ENCODE measurements around the gene TRIM27.

The TRIM27 gene

DNA sequence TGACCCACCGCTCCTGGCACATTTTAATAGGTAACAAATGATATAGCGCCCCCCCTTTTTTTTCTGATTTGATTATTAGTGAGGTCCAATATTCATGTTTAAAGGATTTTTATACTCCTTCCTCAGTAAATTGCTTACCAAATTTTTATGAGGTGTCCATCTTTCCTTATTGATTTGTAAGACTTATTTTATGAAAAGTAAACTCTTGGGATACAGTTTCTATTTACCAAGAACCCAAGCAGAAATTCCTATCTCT lies 25.1 kb downstream of the TRIM27 start:
- H3K4me1 ChIP-seq (ENCODE audit: control insufficient read depth in 5 of 5, insufficient read depth in 5 of 5, low read length in 5 of 5) = peaks cover 2 to 10% (median 9%) of the 10 kb centered on the region in 5 donors
- H3K9me3 ChIP-seq (ENCODE audit: control insufficient read depth in 5 of 5, low read length in 5 of 5) = no peaks in the 10 kb centered on the region
- H3K4me3 ChIP-seq (ENCODE audit: low read depth in 1 of 5, low read length in 5 of 5) = no peak overlapping the region
- H3K27me3 ChIP-seq (ENCODE audit: control insufficient read depth in 5 of 5, insufficient read depth in 4 of 5, low read length in 5 of 5) = no peaks in the 10 kb centered on the region
- H3K9ac ChIP-seq (ENCODE audit: low read length in 5 of 5) = no peak overlapping the region
- H3K36me3 ChIP-seq (ENCODE audit: control insufficient read depth in 5 of 5, insufficient read depth in 5 of 5, low read length in 5 of 5) = peaks cover 20 to 32% (median 28%) of the 10 kb centered on the region in 5 donors
- no peak overlapping the region for H3K27ac ChIP-seq (ENCODE audit: low read depth, low read length)

DNA sequence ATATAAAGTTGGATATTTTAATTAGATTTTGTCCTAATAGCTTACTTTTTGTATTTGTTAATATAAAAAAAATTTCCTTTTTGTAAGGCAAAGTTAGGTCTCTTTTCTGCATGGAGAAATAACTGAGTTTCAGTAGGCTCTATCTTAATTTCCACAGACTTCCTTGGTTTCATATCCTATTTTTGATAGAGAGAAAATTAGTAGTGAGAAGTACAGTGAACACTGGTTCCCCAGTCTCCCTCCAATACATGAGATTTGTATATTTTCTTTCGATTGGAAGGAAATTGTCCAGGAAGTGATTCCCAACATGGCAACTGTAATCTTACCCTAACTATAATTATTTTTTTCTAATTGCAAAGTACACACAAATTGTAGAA lies 26.4 kb downstream of the TRIM27 start:
- Histone ChIP-seq H3K27me3 (ENCODE audit: control insufficient read depth in 5 of 5, insufficient read depth in 4 of 5, low read length in 5 of 5) (no peaks in the 10 kb centered on the region), H3K27ac (ENCODE audit: low read depth, low read length) (peak overlapping the region; percentile 99), H3K4me3 (ENCODE audit: low read depth in 1 of 5, low read length in 5 of 5) (peak overlapping the region; percentile 78 to 98 (median 81)), H3K36me3 (ENCODE audit: control insufficient read depth in 5 of 5, insufficient read depth in 5 of 5, low read length in 5 of 5) (peaks cover 13 to 21% (median 17%) of the 10 kb centered on the region in 5 donors), H3K9ac (ENCODE audit: low read length in 5 of 5) (peak overlapping the region; percentile 88 to 100 (median 95)), H3K4me1 (ENCODE audit: control insufficient read depth in 5 of 5, insufficient read depth in 5 of 5, low read length in 5 of 5) (peaks cover 2 to 10% (median 9%) of the 10 kb centered on the region in 5 donors), H3K9me3 (ENCODE audit: control insufficient read depth in 5 of 5, low read length in 5 of 5) (no peaks in the 10 kb centered on the region)

GRCh38 chr6:28896505-28897368 lies 27.0 kb downstream of the TRIM27 start:
- Histone ChIP-seq H3K27me3 (ENCODE audit: control insufficient read depth in 5 of 5, insufficient read depth in 4 of 5, low read length in 5 of 5) (no peaks in the 10 kb centered on the region), H3K27ac (ENCODE audit: low read depth, low read length) (peak overlapping the region; percentile 99), H3K4me3 (ENCODE audit: low read depth in 1 of 5, low read length in 5 of 5) (peak overlapping the region; percentile 78 to 98 (median 81)), H3K4me1 (ENCODE audit: control insufficient read depth in 5 of 5, insufficient read depth in 5 of 5, low read length in 5 of 5) (peaks cover 2 to 10% (median 9%) of the 10 kb centered on the region in 5 donors), H3K9ac (ENCODE audit: low read length in 5 of 5) (peak overlapping the region; percentile 88 to 100 (median 95)), H3K36me3 (ENCODE audit: control insufficient read depth in 5 of 5, insufficient read depth in 5 of 5, low read length in 5 of 5) (peaks cover 7 to 15% (median 11%) of the 10 kb centered on the region in 5 donors), H3K9me3 (ENCODE audit: control insufficient read depth in 5 of 5, low read length in 5 of 5) (no peaks in the 10 kb centered on the region)

- Histone ChIP-seq H3K36me3 (ENCODE audit: control insufficient read depth in 5 of 5, insufficient read depth in 5 of 5, low read length in 5 of 5) (peaks cover 0 to 1% (median 0%) of the 10 kb centered on the region in 5 donors), H3K9ac (ENCODE audit: low read length in 5 of 5) (peak overlapping the region; percentile 88 to 97 (median 92)), H3K27me3 (ENCODE audit: control insufficient read depth in 5 of 5, insufficient read depth in 4 of 5, low read length in 5 of 5) (no peaks in the 10 kb centered on the region)
Measured at GRCh38 chr6:28895131-28895812, 28.5 kb downstream of the TRIM27 start.

GRCh38 chr6:28893172-28893799 lies 30.5 kb downstream of the TRIM27 start:
- no peaks in the 10 kb centered on the region for H3K36me3 ChIP-seq (ENCODE audit: control insufficient read depth in 5 of 5, insufficient read depth in 5 of 5, low read length in 5 of 5)
- no peak overlapping the region for H3K9ac ChIP-seq (ENCODE audit: low read length in 5 of 5)
- no peak overlapping the region for H3K27ac ChIP-seq (ENCODE audit: low read depth, low read length)
- no peak overlapping the region for H3K4me3 ChIP-seq (ENCODE audit: low read depth in 1 of 5, low read length in 5 of 5)
- peaks cover 2 to 10% (median 9%) of the 10 kb centered on the region in 5 donors for H3K4me1 ChIP-seq (ENCODE audit: control insufficient read depth in 5 of 5, insufficient read depth in 5 of 5, low read length in 5 of 5)
- H3K27me3 ChIP-seq (ENCODE audit: control insufficient read depth in 5 of 5, insufficient read depth in 4 of 5, low read length in 5 of 5) = no peaks in the 10 kb centered on the region
- no peaks in the 10 kb centered on the region for H3K9me3 ChIP-seq (ENCODE audit: control insufficient read depth in 5 of 5, low read length in 5 of 5)

More at GRCh38 chr6:28895131-28895812, 28.5 kb downstream of the TRIM27 start:
- H3K4me1 ChIP-seq (ENCODE audit: control insufficient read depth in 5 of 5, insufficient read depth in 5 of 5, low read length in 5 of 5) = peaks cover 2 to 10% (median 9%) of the 10 kb centered on the region in 5 donors
- peak overlapping the region; percentile 99 for H3K27ac ChIP-seq (ENCODE audit: low read depth, low read length)
- H3K9me3 ChIP-seq (ENCODE audit: control insufficient read depth in 5 of 5, low read length in 5 of 5) = no peaks in the 10 kb centered on the region
- peak overlapping the region; percentile 78 to 98 (median 81) for H3K4me3 ChIP-seq (ENCODE audit: low read depth in 1 of 5, low read length in 5 of 5)

DNA sequence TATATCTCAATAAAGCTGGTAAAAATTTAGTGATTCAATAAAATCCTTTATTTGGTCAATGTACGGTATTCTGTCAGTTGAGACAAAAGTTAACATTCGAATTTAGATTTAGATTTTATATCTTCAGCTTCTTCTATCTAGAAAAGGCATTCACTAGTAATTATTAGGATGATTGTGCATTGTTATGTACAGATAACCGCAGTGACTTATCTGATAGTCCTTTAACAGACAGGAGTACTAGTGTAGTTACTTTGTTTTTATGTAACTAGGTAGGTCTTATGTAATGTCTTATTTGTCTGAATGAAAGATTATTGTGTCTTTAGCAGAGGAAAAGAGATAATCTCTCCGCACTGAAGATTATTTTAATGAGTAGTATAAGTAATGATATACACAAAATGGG lies 31.3 kb downstream of the TRIM27 start:
- no peaks in the 10 kb centered on the region for H3K9me3 ChIP-seq (ENCODE audit: control insufficient read depth in 5 of 5, low read length in 5 of 5)
- H3K27ac ChIP-seq (ENCODE audit: low read depth, low read length) = no peak overlapping the region
- H3K4me1 ChIP-seq (ENCODE audit: control insufficient read depth in 5 of 5, insufficient read depth in 5 of 5, low read length in 5 of 5) = peaks cover 2 to 7% (median 5%) of the 10 kb centered on the region in 5 donors
- no peak overlapping the region for H3K9ac ChIP-seq (ENCODE audit: low read length in 5 of 5)
- no peaks in the 10 kb centered on the region for H3K27me3 ChIP-seq (ENCODE audit: control insufficient read depth in 5 of 5, insufficient read depth in 4 of 5, low read length in 5 of 5)
- no peaks in the 10 kb centered on the region for H3K36me3 ChIP-seq (ENCODE audit: control insufficient read depth in 5 of 5, insufficient read depth in 5 of 5, low read length in 5 of 5)
- H3K4me3 ChIP-seq (ENCODE audit: low read depth in 1 of 5, low read length in 5 of 5) = no peak overlapping the region

DNA sequence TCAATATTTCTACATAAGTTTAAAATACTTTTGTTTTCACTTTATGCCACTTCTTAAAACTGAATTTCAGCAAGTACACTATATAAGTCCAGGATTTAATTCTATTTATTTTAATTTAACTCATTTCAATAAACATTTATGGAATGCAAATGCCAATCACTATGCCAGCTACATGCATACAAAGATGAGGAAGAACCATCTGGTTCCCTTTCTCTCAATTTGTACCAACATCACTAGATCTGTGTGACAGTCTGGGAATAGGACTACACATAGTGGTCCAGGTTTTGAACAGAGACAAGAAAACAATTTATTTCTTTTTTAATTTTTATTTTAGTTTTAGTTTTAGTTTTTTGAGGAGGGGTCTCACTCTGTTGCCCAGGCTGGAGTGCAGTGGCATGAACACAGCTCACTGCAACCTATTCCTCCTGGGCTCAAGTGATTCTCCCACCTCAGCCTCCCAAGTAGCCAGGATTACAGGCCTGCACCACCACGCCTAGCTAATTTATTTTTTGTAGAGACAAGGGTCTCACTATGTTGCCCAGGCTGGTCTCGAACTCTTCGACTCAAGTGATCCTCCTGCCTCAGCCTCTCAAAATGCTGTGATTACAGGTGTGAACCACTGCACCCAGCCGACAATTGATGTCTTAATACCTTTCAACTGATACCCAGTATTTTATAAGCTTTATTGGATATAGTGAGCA lies 35.8 kb downstream of the TRIM27 start:
- Histone ChIP-seq H3K4me1 (ENCODE audit: control insufficient read depth in 5 of 5, insufficient read depth in 5 of 5, low read length in 5 of 5) (peaks cover 0 to 2% (median 0%) of the 10 kb centered on the region in 5 donors), H3K4me3 (ENCODE audit: low read depth in 1 of 5, low read length in 5 of 5) (no peak overlapping the region), H3K9ac (ENCODE audit: low read length in 5 of 5) (no peak overlapping the region), H3K27ac (ENCODE audit: low read depth, low read length) (no peak overlapping the region), H3K36me3 (ENCODE audit: control insufficient read depth in 5 of 5, insufficient read depth in 5 of 5, low read length in 5 of 5) (no peaks in the 10 kb centered on the region), H3K27me3 (ENCODE audit: control insufficient read depth in 5 of 5, insufficient read depth in 4 of 5, low read length in 5 of 5) (peaks cover 0 to 6% (median 0%) of the 10 kb centered on the region in 5 donors), H3K9me3 (ENCODE audit: control insufficient read depth in 5 of 5, low read length in 5 of 5) (peaks cover 0 to 4% (median 0%) of the 10 kb centered on the region in 5 donors)

DNA sequence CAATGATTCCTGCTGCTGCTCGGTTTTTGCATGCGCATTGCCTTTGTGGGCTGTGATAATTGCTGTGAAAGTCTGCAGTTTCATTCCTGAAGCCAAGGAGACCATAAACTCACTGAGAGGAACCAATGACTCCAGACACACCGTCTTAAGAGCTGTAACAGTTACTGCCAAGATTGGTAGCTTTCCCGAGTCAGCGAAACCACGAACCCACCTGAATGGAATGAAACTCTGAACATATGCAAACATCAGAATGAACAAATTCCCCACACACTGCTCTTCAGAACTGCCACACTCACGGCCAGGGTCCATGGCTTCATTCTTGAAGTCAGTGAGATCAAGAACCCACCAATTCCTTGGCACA lies 37.7 kb downstream of the TRIM27 start:
- Histone ChIP-seq H3K27ac (ENCODE audit: low read depth, low read length) (no peak overlapping the region), H3K4me3 (ENCODE audit: low read depth in 1 of 5, low read length in 5 of 5) (no peak overlapping the region), H3K9me3 (ENCODE audit: control insufficient read depth in 5 of 5, low read length in 5 of 5) (peaks cover 0 to 4% (median 0%) of the 10 kb centered on the region in 5 donors)

GRCh38 chr6:28884423-28885131 lies 39.2 kb downstream of the TRIM27 start:
- Histone ChIP-seq H3K4me1 (ENCODE audit: control insufficient read depth in 5 of 5, insufficient read depth in 5 of 5, low read length in 5 of 5) (peaks cover 0 to 15% (median 9%) of the 10 kb centered on the region in 5 donors), H3K9me3 (ENCODE audit: control insufficient read depth in 5 of 5, low read length in 5 of 5) (peaks cover 0 to 4% (median 0%) of the 10 kb centered on the region in 5 donors), H3K27ac (ENCODE audit: low read depth, low read length) (no peak overlapping the region), H3K4me3 (ENCODE audit: low read depth in 1 of 5, low read length in 5 of 5) (peak overlapping the region in 1 of 5 donors; percentile 9), H3K9ac (ENCODE audit: low read length in 5 of 5) (no peak overlapping the region), H3K27me3 (ENCODE audit: control insufficient read depth in 5 of 5, insufficient read depth in 4 of 5, low read length in 5 of 5) (peaks cover 0 to 6% (median 0%) of the 10 kb centered on the region in 5 donors), H3K36me3 (ENCODE audit: control insufficient read depth in 5 of 5, insufficient read depth in 5 of 5, low read length in 5 of 5) (no peaks in the 10 kb centered on the region)

More for the DNA sequence above, 37.7 kb downstream of the TRIM27 start:
- H3K36me3 ChIP-seq (ENCODE audit: control insufficient read depth in 5 of 5, insufficient read depth in 5 of 5, low read length in 5 of 5) = no peaks in the 10 kb centered on the region
- H3K4me1 ChIP-seq (ENCODE audit: control insufficient read depth in 5 of 5, insufficient read depth in 5 of 5, low read length in 5 of 5) = peaks cover 0 to 7% (median 1%) of the 10 kb centered on the region in 5 donors
- peaks cover 0 to 6% (median 0%) of the 10 kb centered on the region in 5 donors for H3K27me3 ChIP-seq (ENCODE audit: control insufficient read depth in 5 of 5, insufficient read depth in 4 of 5, low read length in 5 of 5)
- H3K9ac ChIP-seq (ENCODE audit: low read length in 5 of 5) = no peak overlapping the region

All from subcutaneous abdominal adipose tissue (tissue), 5 donors.